ENCODE results near the gene DHCR7. TPM values are rescaled to one million over a fixed set of nuclear protein-coding genes. Genes with fewer than 3 reads are reported as not detected.

DHCR7 gene
- total and polyA plus RNA-seq, 2 experiments from 2014 or later, result 13.6 to 15.7 TPM

DNA sequence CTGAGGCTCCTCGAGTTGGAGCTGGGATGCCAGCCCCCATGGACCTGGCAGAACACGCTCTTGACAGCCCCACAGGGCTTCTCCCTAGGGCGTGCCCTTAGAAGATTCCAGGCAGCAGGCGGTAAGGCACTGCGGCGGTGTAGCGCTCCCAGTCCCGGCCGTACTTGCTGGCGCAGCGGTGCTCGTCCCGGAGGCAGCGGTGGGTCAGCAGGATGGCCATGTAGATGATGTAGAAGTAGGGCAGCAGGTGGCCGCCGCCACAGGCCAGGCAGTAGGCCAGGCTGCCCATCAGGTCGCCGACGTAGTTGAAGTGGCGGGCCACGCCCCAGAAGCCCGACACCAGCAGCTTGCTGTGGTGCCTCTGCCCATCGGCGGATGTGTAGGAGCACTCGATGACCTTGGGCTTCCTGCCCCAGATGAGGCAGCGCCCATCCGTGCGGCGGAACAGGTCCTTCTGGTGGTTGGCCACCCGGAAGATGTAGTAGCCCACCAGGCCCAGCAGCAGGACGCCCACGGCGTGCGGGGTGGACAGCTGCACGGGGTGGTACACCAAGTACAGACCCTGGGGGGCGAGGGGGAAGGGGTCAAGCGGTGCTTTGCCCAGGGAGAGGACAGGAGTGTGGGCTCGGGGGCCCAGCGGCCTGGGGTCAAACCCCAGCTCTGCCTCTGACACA lies 12.8 kb downstream of the DHCR7 start:
- H3K27me3 ChIP-seq (replicated peaks; ENCODE audit: insufficient read depth), result no peaks in the 10 kb centered on the region
- no peak for TF ChIP-seq EZH2 (IDR thresholded peaks at IDR 0.05; ENCODE audit: insufficient read depth, poor library complexity, severe bottlenecking)
- TF ChIP-seq EZH2phosphoT487 (IDR thresholded peaks at IDR 0.05; ENCODE audit: insufficient read depth, low read depth), result no peak
- no peak for DNase-seq
- H3K79me2 ChIP-seq (ENCODE audit: insufficient read depth), result no peaks in the 10 kb centered on the region
- 90 to 92% methylated on average over 32 to 39 of the region's 39 CpGs for WGBS, 2 experiments (ENCODE audit: low coverage in 1 of 2, low lambda C conversion rate in 2 of 2, missing lambda C conversion rate in 2 of 2)
- in situ Hi-C loops (cut with MboI), result no loop called here
- 0 out of 2 replicates have a peak, but pooled peaks cover 4% of the 10 kb centered on the region for H3K4me1 ChIP-seq (ENCODE audit: insufficient read depth)
- no peak overlapping the region for H3K4me3 ChIP-seq
- H3K27ac ChIP-seq, result no peak overlapping the region
- H3K36me3 ChIP-seq (ENCODE audit: low read depth), result no peaks in the 10 kb centered on the region
- no peak overlapping the region for H3K4me2 ChIP-seq (ENCODE audit: unreplicated experiment)
- no peaks in the 10 kb centered on the region for H3F3A ChIP-seq (ENCODE audit: insufficient read depth)
- no peaks in the 10 kb centered on the region for H4K20me1 ChIP-seq (ENCODE audit: insufficient read depth)
- no peak overlapping the region for H3K9ac ChIP-seq
- H3K9me2 ChIP-seq (ENCODE audit: insufficient read depth), result no peaks in the 10 kb centered on the region
- H3K9me3 ChIP-seq (ENCODE audit: low read depth), result no peaks in the 10 kb centered on the region
- H2AFZ ChIP-seq, result no peak overlapping the region

DNA sequence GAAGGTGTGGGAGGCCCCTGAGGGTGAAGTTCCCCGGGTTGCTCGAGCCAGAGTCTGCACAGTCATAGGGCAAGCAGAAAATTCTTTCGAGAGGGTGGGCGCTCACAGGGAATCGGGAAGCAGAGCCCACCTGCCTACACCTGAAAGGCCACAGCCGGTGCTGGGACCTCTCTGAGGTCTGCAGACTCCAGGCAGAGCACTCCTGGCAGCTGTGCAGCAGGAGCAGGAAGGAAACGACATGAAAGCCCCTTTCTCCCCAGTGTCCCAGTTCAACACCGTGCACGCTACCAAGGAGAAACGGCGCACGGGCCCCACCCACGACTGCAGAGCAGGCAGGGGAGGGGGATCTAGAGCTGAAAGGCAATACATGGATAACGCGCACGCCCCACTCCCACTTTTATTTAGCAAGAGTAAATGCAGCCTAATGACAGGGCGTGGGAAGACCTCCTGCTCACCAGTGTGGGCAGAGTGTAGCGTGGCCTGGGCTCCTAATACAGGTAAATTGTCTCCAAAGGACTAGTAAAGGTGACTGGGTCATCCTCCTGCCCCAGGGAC lies 13.5 kb downstream of the DHCR7 start:
- Histone ChIP-seq H2AFZ (no peak overlapping the region), H3K27me3 (replicated peaks; ENCODE audit: insufficient read depth) (no peaks in the 10 kb centered on the region), H3K79me2 (ENCODE audit: insufficient read depth) (no peaks in the 10 kb centered on the region), H3K4me1 (ENCODE audit: insufficient read depth) (0 out of 2 replicates have a peak, but pooled peaks cover 4% of the 10 kb centered on the region), H3K9me2 (ENCODE audit: insufficient read depth) (no peaks in the 10 kb centered on the region), H3K9me3 (ENCODE audit: low read depth) (no peaks in the 10 kb centered on the region), H3K36me3 (ENCODE audit: low read depth) (no peaks in the 10 kb centered on the region), H3K4me2 (ENCODE audit: unreplicated experiment) (no peak overlapping the region), H3F3A (ENCODE audit: insufficient read depth) (no peaks in the 10 kb centered on the region), H3K4me3 (no peak overlapping the region), H4K20me1 (ENCODE audit: insufficient read depth) (no peaks in the 10 kb centered on the region), H3K9ac (no peak overlapping the region), H3K27ac (no peak overlapping the region)
- no peak for TF ChIP-seq EZH2 (IDR thresholded peaks at IDR 0.05; ENCODE audit: insufficient read depth, poor library complexity, severe bottlenecking)
- no peak for TF ChIP-seq EZH2phosphoT487 (IDR thresholded peaks at IDR 0.05; ENCODE audit: insufficient read depth, low read depth)
- in situ Hi-C loops (cut with MboI), result no loop called here
- WGBS, 2 experiments (ENCODE audit: low coverage in 1 of 2, low lambda C conversion rate in 2 of 2, missing lambda C conversion rate in 2 of 2), result 84 to 87% methylated on average over 18 of the region's 18 CpGs
- DNase-seq, result no peak

DNA sequence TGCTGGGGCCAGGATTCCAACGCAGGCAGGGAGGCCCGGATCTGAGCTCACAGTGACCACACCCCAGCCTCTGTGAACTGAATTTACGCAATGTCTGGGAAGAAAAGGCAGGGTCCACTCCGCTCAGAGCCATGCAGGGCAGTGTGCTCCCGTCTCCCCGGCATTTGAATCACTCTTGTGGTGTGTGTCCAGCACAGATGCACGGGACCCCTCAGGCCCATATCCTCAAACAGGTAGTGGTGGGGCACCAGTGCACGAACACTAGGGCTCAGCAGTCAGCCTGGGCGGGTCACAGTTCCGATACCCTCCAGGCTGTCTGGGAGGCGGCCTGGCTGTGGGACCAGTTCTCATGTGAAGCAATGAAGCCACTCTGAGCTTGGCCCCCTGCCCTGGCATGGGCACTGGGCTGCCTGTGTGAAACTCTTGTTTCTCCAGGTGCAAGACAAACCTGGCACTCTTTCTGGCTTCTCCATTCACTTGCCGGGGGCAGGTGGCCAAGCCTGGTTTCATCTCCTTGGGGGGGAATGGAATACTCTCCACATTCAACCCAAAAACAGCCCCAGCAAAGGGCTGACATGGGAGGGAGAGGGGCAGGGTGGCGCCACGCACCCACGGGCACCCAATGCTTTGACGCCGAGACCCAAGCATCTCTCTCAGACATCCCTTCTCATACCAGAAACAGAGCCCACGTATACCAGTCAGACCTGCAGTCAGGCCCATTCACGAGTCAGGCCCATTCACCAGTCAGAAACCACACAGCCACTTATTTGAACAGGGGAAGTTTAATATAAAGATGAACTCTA lies 14.3 kb downstream of the DHCR7 start:
- TF ChIP-seq EZH2 (IDR thresholded peaks at IDR 0.05; ENCODE audit: insufficient read depth, poor library complexity, severe bottlenecking) (no peak), EZH2phosphoT487 (IDR thresholded peaks at IDR 0.05; ENCODE audit: insufficient read depth, low read depth) (no peak)
- H3K4me3 ChIP-seq, result no peak overlapping the region
- WGBS, 2 experiments (ENCODE audit: low coverage in 1 of 2, low lambda C conversion rate in 2 of 2, missing lambda C conversion rate in 2 of 2), result 54 to 64% methylated on average over 19 of the region's 19 CpGs
- H3K27me3 ChIP-seq (replicated peaks; ENCODE audit: insufficient read depth), result 0 out of 2 replicates have a peak, but pooled peaks cover 6% of the 10 kb centered on the region
- no peak overlapping the region for H3K9ac ChIP-seq
- peak; percentile 62 for DNase-seq
- no peaks in the 10 kb centered on the region for H3K79me2 ChIP-seq (ENCODE audit: insufficient read depth)
- H3K9me3 ChIP-seq (ENCODE audit: low read depth), result no peaks in the 10 kb centered on the region
- no peaks in the 10 kb centered on the region for H3K36me3 ChIP-seq (ENCODE audit: low read depth)
- 0 out of 2 replicates have a peak, but pooled peaks cover 4% of the 10 kb centered on the region for H3K4me1 ChIP-seq (ENCODE audit: insufficient read depth)
- in situ Hi-C loops (cut with MboI), result no loop called here
- H3K9me2 ChIP-seq (ENCODE audit: insufficient read depth), result no peaks in the 10 kb centered on the region
- H3K4me2 ChIP-seq (ENCODE audit: unreplicated experiment), result no peak overlapping the region
- no peaks in the 10 kb centered on the region for H3F3A ChIP-seq (ENCODE audit: insufficient read depth)
- H3K27ac ChIP-seq, result no peak overlapping the region
- no peaks in the 10 kb centered on the region for H4K20me1 ChIP-seq (ENCODE audit: insufficient read depth)
- peak overlapping the region; percentile 51 for H2AFZ ChIP-seq

DNA sequence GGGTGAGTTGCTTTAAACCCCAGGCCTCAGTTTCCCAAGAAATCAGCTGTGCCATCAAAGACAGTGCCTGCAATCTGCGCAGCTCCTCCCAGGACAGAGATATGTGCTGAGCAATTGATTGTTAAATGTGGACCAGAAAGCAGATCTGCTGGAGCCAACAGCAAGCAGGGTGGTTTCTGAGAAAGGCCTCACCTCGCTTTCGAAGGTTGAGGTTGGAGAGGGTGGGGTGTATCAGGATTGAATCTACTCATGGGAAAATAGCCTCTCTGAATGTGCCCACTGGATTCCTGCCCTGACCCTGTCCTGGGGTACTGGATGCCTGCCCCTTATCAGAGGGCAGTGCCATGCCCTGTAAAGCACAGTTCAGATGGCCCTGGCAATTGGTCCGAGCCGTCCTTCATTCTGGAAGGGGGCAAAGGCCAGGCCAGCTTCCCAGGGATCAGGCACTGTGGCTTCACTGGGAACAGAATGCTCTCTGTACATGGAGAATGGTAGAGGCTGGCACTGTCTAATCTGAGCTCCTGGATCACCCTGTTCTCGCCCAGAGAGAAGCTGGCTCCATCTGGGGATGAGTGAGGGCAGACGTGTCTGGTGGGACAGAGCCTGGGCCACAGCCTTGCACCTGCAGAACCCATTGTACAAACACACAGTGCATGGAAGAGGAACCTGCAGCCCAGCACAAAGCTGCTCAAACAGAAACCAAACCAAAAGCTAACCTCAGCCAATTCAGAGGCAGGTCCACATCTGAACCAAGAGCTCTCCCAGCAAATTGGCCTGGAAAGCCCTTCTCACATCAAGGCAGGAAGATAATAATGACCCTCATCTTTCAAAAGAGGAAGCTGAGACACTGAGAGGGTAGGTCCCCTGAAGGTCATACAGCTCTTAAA lies 15.2 kb downstream of the DHCR7 start:
- in situ Hi-C loops (cut with MboI), result no loop called here
- WGBS, 2 experiments (ENCODE audit: low coverage in 1 of 2, low lambda C conversion rate in 2 of 2, missing lambda C conversion rate in 2 of 2), result 77% methylated on average over 7 of the region's 7 CpGs

More for the DNA sequence above, 15.2 kb downstream of the DHCR7 start:
- H4K20me1 ChIP-seq (ENCODE audit: insufficient read depth), result no peaks in the 10 kb centered on the region
- H2AFZ ChIP-seq, result peak overlapping the region; percentile 51
- no peaks in the 10 kb centered on the region for H3F3A ChIP-seq (ENCODE audit: insufficient read depth)
- no peaks in the 10 kb centered on the region for H3K9me2 ChIP-seq (ENCODE audit: insufficient read depth)
- H3K27ac ChIP-seq, result no peak overlapping the region
- H3K9ac ChIP-seq, result no peak overlapping the region
- peaks cover 12% of the 10 kb centered on the region; the same call in 1 of the 2 replicates for H3K27me3 ChIP-seq (replicated peaks; ENCODE audit: insufficient read depth)
- no peak for DNase-seq
- H3K4me3 ChIP-seq, result no peak overlapping the region
- no peak for TF ChIP-seq EZH2 (IDR thresholded peaks at IDR 0.05; ENCODE audit: insufficient read depth, poor library complexity, severe bottlenecking)
- TF ChIP-seq EZH2phosphoT487 (IDR thresholded peaks at IDR 0.05; ENCODE audit: insufficient read depth, low read depth), result no peak
- H3K4me1 ChIP-seq (ENCODE audit: insufficient read depth), result 0 out of 2 replicates have a peak, but pooled peaks cover 4% of the 10 kb centered on the region
- H3K79me2 ChIP-seq (ENCODE audit: insufficient read depth), result no peaks in the 10 kb centered on the region
- no peaks in the 10 kb centered on the region for H3K36me3 ChIP-seq (ENCODE audit: low read depth)
- H3K4me2 ChIP-seq (ENCODE audit: unreplicated experiment), result no peak overlapping the region
- no peaks in the 10 kb centered on the region for H3K9me3 ChIP-seq (ENCODE audit: low read depth)

Data from GM23248 (cell line).